ENCODE data around the gene BCAN.

The BCAN gene

GRCh38 chr1:156677616-156678596 is 36.0 kb downstream of the BCAN start:
- ChIA-PET POLR2A (interaction anchor here (2.9 kb wide), 1 partner anchor 17 kb away, joined by 14 read pairs; no protein-coding TSS in a partner anchor), CTCF (interaction anchor here (0.7 to 49.8 kb wide), 30 partner anchors 9 to 292 kb away, joined by 3 to 2951 read pairs (median 4); partner anchors contain the start of genes CRABP2, HAPLN2, ISG20L2 and METTL25B)
- TF ChIP-seq CTCF (IDR thresholded peaks at IDR 0.05; ENCODE audit: insufficient read depth, low read length, missing control alignments): peak; percentile 92
- H3K4me3 ChIP-seq (ENCODE audit: low read depth, low read length): peak overlapping the region; percentile 39
- no peak for DNase-seq (ENCODE audit: low read depth, low spot score)

- TF ChIP-seq CTCF (IDR thresholded peaks at IDR 0.05; ENCODE audit: insufficient read depth, low read length, missing control alignments): no peak
- ChIA-PET POLR2A (no interaction called here), CTCF (interaction anchor here (1.2 to 49.8 kb wide), 13 partner anchors 10 to 296 kb away, joined by 3 to 2951 read pairs (median 17); partner anchors contain the start of genes CRABP2, INSRR, ISG20L2 and METTL25B)
Measured at GRCh38 chr1:156680056-156680455, 38.1 kb downstream of the BCAN start.

GRCh38 chr1:156681196-156681960 is 39.5 kb downstream of the BCAN start:
- DNase-seq (ENCODE audit: low read depth, low spot score): no peak
- no peak overlapping the region for H3K4me3 ChIP-seq (ENCODE audit: low read depth, low read length)
- ChIA-PET CTCF (interaction anchor here (1.1 to 49.8 kb wide), 10 partner anchors 8 to 297 kb away, joined by 3 to 2951 read pairs (median 13); partner anchors contain the start of genes CRABP2, INSRR, ISG20L2 and METTL25B), POLR2A (no interaction called here)
- TF ChIP-seq CTCF (IDR thresholded peaks at IDR 0.05; ENCODE audit: insufficient read depth, low read length, missing control alignments): no peak

More at GRCh38 chr1:156680056-156680455, 38.1 kb downstream of the BCAN start:
- H3K4me3 ChIP-seq (ENCODE audit: low read depth, low read length): no peak overlapping the region
- no peak for DNase-seq (ENCODE audit: low read depth, low spot score)

GRCh38 chr1:156682166-156682890 is 40.4 kb downstream of the BCAN start:
- H3K4me3 ChIP-seq (ENCODE audit: low read depth, low read length): no peak overlapping the region
- DNase-seq (ENCODE audit: low read depth, low spot score): no peak
- TF ChIP-seq CTCF (IDR thresholded peaks at IDR 0.05; ENCODE audit: insufficient read depth, low read length, missing control alignments): peak; percentile 11
- ChIA-PET CTCF (interaction anchor here (0.7 to 49.8 kb wide), 11 partner anchors 7 to 210 kb away, joined by 3 to 2951 read pairs (median 8); partner anchors contain the start of genes CRABP2, INSRR, ISG20L2 and METTL25B), POLR2A (interaction anchor here (0.7 kb wide), 1 partner anchor 46 kb away, joined by 3 read pairs; the partner anchor contains the start of genes ISG20L2 and METTL25B)

- no peak overlapping the region for H3K4me3 ChIP-seq (ENCODE audit: low read depth, low read length)
- DNase-seq (ENCODE audit: low read depth, low spot score): no peak
- ChIA-PET CTCF (interaction anchor here (0.8 to 49.8 kb wide), 16 partner anchors 8 to 298 kb away, joined by 3 to 2951 read pairs (median 6); partner anchors contain the start of genes CRABP2, INSRR, ISG20L2 and LRRC71), POLR2A (interaction anchor here (0.6 to 1.0 kb wide), 3 partner anchors 9 to 213 kb away, joined by 3 read pairs; no protein-coding TSS in a partner anchor)
- no peak for TF ChIP-seq CTCF (IDR thresholded peaks at IDR 0.05; ENCODE audit: insufficient read depth, low read length, missing control alignments)
Measured at GRCh38 chr1:156684227-156684782, 42.4 kb downstream of the BCAN start.

Data from AG04449 (cell line).